HEK293T (cell line): Measurements from ENCODE around the gene TFB1M.
"Not testable (repeated sequence)": the region's sequence is repeated elsewhere in the genome, so short reads cannot be mapped to it uniquely, and the experiment has no call there.

ENCODE experiments used
- CTCF ChIA-PET: fragments of 350-600 bp; formaldehyde crosslinking; extraction: SDS; loops from one replicate; lab custom pipeline; 2021; ENCODE audit warnings: antibody characterized with exemption, inconsistent platforms; lab: Yijun Ruan, JAX
- POLR2A ChIA-PET: fragments of 350-600 bp; formaldehyde crosslinking; extraction: SDS; loops from one replicate; lab custom pipeline; 2020; ENCODE audit warnings: antibody characterized with exemption, inconsistent platforms; lab: Yijun Ruan, JAX
- DNase-seq: peaks from one replicate; pipeline ENCODE4 v3.0.0; 2012; ENCODE audit warnings: mixed read lengths; ENCODE audit errors: extremely low spot score
- ARNT ChIP-seq: fragments of 450-650 bp; IDR thresholded peaks from 2 replicates; pipeline ENCODE4 v1.6.1; 2017; ENCODE audit warnings: mild to moderate bottlenecking
- BHLHE40 ChIP-seq: fragments of 450-650 bp; IDR thresholded peaks from 2 replicates; pipeline ENCODE4 v1.6.1; 2016; ENCODE audit warnings: mild to moderate bottlenecking, moderate library complexity, borderline replicate concordance
- CTBP1 ChIP-seq: fragments of 450-650 bp; IDR thresholded peaks from 2 replicates; pipeline ENCODE4 v1.6.1; 2016; ENCODE audit warnings: borderline replicate concordance
- ELF4 ChIP-seq: fragments of 450-650 bp; IDR thresholded peaks from 2 replicates; pipeline ENCODE4 v1.6.1; 2017; ENCODE audit warnings: antibody characterized with exemption
- FOXA1 ChIP-seq: fragments of 450-650 bp; IDR thresholded peaks from 2 replicates; pipeline ENCODE4 v1.6.1; 2016; ENCODE audit warnings: mild to moderate bottlenecking
- FOXK2 ChIP-seq: fragments of 450-650 bp; IDR thresholded peaks from 2 replicates; pipeline ENCODE4 v1.6.1; 2016; ENCODE audit warnings: mild to moderate bottlenecking
- FOXM1 ChIP-seq: fragments of 450-650 bp; IDR thresholded peaks from 2 replicates; pipeline ENCODE4 v1.6.1; 2017; ENCODE audit warnings: mild to moderate bottlenecking, borderline replicate concordance
- HDGF ChIP-seq: fragments of 450-650 bp; IDR thresholded peaks from 2 replicates; pipeline ENCODE4 v1.6.1; 2017; ENCODE audit warnings: antibody characterized with exemption, borderline replicate concordance
- L3MBTL2 ChIP-seq: fragments of 450-650 bp; conservative IDR thresholded peaks from 2 replicates; pipeline ENCODE4 v1.6.1; 2016; ENCODE audit warnings: mild to moderate bottlenecking
- LEF1 ChIP-seq: fragments of 450-650 bp; IDR thresholded peaks from 2 replicates; pipeline ENCODE4 v1.6.1; 2017; ENCODE audit warnings: mild to moderate bottlenecking, borderline replicate concordance
- NFRKB ChIP-seq: fragments of 450-650 bp; IDR thresholded peaks from 2 replicates; pipeline ENCODE4 v1.6.1; 2016; ENCODE audit warnings: mild to moderate bottlenecking, moderate library complexity
- SP1 ChIP-seq: fragments of 450-650 bp; IDR thresholded peaks from 2 replicates; pipeline ENCODE4 v1.6.1; 2017
- SUZ12 ChIP-seq: fragments of 450-650 bp; IDR thresholded peaks from 2 replicates; pipeline ENCODE4 v1.6.1; 2016; ENCODE audit warnings: mild to moderate bottlenecking
- TARDBP ChIP-seq: fragments of 450-650 bp; IDR thresholded peaks from 2 replicates; pipeline ENCODE4 v1.6.1; 2016
- ZNF384 ChIP-seq: fragments of 450-650 bp; IDR thresholded peaks from 2 replicates; pipeline ENCODE4 v1.6.1; 2016
- TF ChIP-seq, protein P1 (sequence below): fragments of 450-650 bp; IDR thresholded peaks from 2 replicates; pipeline ENCODE4 v1.6.1; 2016

Gene TFB1M

DNA sequence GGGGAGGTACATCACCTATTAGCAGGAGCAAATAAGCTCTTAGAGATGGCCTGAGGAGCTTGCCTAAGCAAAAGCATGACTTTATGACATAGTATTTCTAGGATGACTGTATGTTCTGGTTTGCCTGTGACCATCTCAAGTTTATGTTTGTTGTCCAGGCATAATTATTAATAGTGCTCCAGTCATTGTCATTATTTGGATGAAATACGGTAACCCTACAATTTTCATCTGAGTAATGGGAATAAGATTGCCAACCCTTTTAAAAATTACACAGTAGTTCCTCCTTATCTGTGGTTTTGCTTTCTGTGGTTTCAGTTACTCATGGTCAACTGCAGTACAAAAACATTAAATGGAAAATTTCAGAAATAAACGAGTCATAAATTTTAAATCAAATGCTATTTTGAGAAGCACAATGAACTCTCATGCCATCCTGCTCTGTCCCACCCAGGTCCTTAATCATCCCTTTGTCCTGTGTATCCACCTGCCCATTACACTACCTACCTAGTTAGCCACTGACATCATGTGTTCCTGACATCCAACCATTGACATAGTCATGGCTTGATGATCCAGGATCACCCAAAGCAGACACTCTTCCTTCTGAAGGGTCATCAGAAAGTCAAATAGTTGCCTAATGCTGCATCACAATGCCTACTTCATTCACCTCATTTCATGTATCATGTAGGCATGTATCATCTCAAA, 27.0 kb upstream of the TFB1M start:
- POLR2A ChIA-PET: no interaction called here
- CTCF ChIA-PET: no interaction called here
- TF ChIP-seq LEF1: no peak
- no peak for TF ChIP-seq CTBP1
- TF ChIP-seq TARDBP: no peak
- no peak for TF ChIP-seq L3MBTL2
- TF ChIP-seq BHLHE40: no peak
- TF ChIP-seq SUZ12: no peak
- no peak for TF ChIP-seq FOXA1
- no peak for TF ChIP-seq ELF4
- no peak for TF ChIP-seq HDGF
- no peak for TF ChIP-seq NFRKB
- no peak for TF ChIP-seq FOXM1
- no peak for TF ChIP-seq FOXK2
- no peak for TF ChIP-seq ZNF384
- no peak for DNase-seq

DNA sequence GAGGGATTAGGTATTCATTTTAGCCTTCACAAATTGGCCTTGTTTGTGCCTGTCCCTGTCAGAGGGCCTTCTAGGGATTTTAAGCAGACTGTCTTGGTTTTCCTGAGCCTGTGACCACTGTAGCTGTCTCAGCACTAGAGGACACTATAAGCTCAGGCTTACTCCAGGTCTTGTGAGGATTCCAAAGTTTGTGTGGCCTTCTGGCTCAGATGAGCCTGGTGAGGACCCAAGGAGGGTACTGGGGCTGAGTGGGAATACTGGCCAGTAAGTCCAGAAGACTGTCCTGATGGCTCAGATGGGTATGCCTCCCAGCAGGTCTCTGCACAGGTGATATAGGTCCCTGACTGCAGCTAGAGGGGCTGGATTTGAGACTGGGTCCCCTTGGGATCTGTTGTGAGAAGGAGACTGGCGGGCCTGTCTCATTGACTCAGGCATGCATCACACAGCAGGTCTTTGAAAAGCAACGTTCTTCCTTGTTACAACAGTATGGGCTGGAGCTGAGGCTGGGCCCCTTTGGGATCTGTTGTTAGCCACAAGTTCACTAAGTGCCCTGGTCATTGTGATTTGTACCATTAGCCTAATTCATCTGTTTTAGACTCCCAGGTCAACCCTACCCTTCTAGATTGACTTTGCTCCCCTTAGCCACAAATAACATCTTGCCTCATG, 26.3 kb upstream of the TFB1M start:
- TF ChIP-seq FOXA1: no peak
- no peak for TF ChIP-seq ZNF384
- no peak for TF ChIP-seq CTBP1
- TF ChIP-seq LEF1: no peak
- TF ChIP-seq SP1: no peak
- no peak for TF ChIP-seq ELF4
- no peak for TF ChIP-seq BHLHE40
- TF ChIP-seq, protein P1, sequence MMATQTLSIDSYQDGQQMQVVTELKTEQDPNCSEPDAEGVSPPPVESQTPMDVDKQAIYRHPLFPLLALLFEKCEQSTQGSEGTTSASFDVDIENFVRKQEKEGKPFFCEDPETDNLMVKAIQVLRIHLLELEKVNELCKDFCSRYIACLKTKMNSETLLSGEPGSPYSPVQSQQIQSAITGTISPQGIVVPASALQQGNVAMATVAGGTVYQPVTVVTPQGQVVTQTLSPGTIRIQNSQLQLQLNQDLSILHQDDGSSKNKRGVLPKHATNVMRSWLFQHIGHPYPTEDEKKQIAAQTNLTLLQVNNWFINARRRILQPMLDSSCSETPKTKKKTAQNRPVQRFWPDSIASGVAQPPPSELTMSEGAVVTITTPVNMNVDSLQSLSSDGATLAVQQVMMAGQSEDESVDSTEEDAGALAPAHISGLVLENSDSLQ: no peak
- no peak for TF ChIP-seq ARNT
- TF ChIP-seq NFRKB: no peak
- no peak for TF ChIP-seq FOXK2
- no peak for TF ChIP-seq FOXM1
- no peak for TF ChIP-seq HDGF
- no peak for TF ChIP-seq TARDBP
- no peak for TF ChIP-seq SUZ12
- TF ChIP-seq L3MBTL2: no peak
- no peak for DNase-seq
- POLR2A ChIA-PET: no interaction called here
- CTCF ChIA-PET: interaction anchor here (1.0 kb wide), 1 partner anchor 155 kb away, joined by 6 read pairs; no protein-coding TSS in a partner anchor

DNA sequence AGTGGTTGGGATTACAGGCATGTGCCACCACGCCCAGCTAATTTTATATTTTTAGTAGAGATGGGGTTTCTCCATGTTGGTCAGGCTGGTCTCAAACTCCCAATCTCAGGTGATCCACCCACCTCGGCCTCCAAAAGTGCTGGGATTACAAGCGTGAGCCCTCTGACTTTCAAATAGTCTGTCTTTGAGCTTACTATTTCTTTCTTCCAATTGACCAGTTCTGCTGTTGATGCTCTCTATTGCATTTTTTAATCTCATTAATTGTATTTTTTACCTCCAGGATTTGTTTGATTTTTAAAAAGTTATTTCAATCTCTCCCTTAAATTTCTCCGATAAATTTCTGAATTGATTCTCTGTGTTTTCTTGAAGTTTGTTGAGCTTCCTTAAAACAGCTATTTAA, 25.6 kb upstream of the TFB1M start:
- POLR2A ChIA-PET, DNase-seq: not testable (repeated sequence)
- CTCF ChIA-PET: interaction anchor here (0.7 to 1.0 kb wide), 2 partner anchors 50 to 155 kb away, joined by 3 to 6 read pairs; no protein-coding TSS in a partner anchor

DNA sequence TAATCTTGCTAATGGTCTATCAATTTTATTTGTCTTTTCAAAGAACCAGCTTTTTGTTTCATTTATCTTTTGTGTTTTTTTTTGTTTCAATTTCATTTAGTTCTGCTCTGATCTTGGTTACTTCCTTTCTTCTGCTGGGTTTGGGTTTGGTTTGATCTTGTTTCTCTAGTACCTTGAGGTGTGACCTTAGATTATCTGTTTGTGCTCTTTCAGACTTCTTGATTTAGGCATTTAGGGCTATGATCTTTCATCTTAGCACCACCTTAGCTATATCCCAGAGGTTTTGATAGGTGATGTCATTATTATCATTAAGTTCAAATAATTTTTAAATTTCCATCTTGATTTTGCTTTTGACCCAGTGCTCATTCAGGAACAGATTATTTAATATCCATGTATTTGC, 24.0 kb upstream of the TFB1M start:
- CTCF ChIA-PET: interaction anchor here (0.6 kb wide), 1 partner anchor 1190 kb away, joined by 3 read pairs; no protein-coding TSS in a partner anchor
- POLR2A ChIA-PET, DNase-seq: not testable (repeated sequence)

DNA sequence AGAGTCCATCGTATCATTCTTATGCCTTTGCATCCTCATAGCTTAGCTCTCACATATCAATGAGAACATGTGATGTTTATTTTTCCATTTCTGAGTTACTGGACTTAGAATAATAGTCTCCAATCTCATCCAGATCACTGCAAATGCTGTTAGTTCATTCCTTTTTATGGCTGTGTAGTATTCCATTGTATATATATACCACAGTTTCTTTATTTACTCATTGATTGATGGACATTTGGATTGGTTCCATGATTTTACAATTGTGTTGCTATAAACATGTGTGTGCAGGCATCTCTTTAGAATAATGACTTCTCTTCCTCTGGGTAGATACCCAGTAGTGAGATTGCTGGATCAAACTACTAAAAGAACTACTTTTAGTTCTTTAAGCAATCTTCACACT, 21.0 kb upstream of the TFB1M start:
- ChIA-PET POLR2A (interaction anchor here (0.7 kb wide), 1 partner anchor 1187 kb away, joined by 3 read pairs; no protein-coding TSS in a partner anchor), CTCF (no interaction called here)
- no peak for DNase-seq
- TF ChIP-seq, protein P1: no peak
- TF ChIP-seq FOXK2: no peak
- TF ChIP-seq ZNF384: no peak
- no peak for TF ChIP-seq NFRKB
- no peak for TF ChIP-seq CTBP1
- TF ChIP-seq TARDBP: no peak
- no peak for TF ChIP-seq SP1
- no peak for TF ChIP-seq HDGF
- no peak for TF ChIP-seq FOXA1
- TF ChIP-seq L3MBTL2: no peak
- no peak for TF ChIP-seq BHLHE40
- no peak for TF ChIP-seq FOXM1
- TF ChIP-seq SUZ12: no peak
- TF ChIP-seq ELF4: no peak

DNA sequence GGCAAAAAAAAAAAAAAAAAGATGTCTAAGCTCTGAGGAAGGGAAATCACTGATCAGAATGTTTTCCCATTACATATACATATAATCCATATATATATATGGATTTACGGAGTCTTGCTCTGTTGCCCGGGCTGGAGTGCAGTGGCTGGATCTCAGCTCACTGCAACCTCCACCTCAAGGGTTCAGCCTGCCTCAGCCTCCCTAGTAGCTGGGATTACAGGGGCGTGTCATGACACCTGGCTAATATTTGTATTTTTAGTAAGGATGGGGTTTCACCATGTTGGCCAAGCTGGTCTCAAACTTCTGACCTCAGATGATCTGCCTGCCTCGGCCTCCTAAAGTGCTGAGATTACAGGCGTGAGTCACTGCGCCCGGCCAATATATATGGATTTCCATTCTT, 19.8 kb upstream of the TFB1M start:
- POLR2A ChIA-PET, DNase-seq: not testable (repeated sequence)
- CTCF ChIA-PET: interaction anchor here (0.6 kb wide), 1 partner anchor 247 kb away, joined by 3 read pairs; no protein-coding TSS in a partner anchor

DNA sequence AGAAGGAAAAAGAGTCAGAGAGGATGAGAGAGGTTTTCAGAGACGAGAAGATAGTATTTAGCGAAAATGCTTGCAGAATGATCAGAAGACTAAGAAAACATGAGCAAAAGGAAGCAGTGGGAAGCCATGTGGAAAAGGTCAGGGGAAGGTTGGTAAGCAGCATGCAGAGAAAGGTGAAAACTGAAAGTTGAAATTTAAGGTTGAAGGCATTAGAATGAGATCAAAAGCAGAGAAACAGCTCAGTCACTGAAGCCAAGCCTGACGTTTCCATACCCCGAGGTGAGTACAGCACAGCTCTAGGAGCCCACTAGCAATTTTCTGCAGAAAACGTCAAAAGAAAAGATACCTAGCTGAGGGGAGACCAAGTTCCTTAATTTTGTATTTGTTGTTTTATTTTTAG, 19.1 kb upstream of the TFB1M start:
- ChIA-PET POLR2A (no interaction called here), CTCF (interaction anchor here (0.6 kb wide), 1 partner anchor 248 kb away, joined by 3 read pairs; no protein-coding TSS in a partner anchor)
- no peak for TF ChIP-seq ELF4
- TF ChIP-seq BHLHE40: no peak
- TF ChIP-seq, protein P1: no peak
- TF ChIP-seq FOXM1: no peak
- no peak for TF ChIP-seq NFRKB
- no peak for TF ChIP-seq FOXK2
- TF ChIP-seq CTBP1: no peak
- no peak for TF ChIP-seq LEF1
- TF ChIP-seq TARDBP: no peak
- no peak for TF ChIP-seq SP1
- TF ChIP-seq ZNF384: no peak
- TF ChIP-seq FOXA1: no peak
- no peak for TF ChIP-seq HDGF
- no peak for DNase-seq
